K562 (cell line): ENCODE results near the gene RPS27. TPM values are rescaled to one million over a fixed set of nuclear protein-coding genes. Genes with fewer than 3 reads are reported as not detected.
A peak's percentile ranks its signal among the peaks of the same experiment; 100 is the strongest.

Experiments used
- ATAC-seq: fragments of 200-7000 bp; cut with Tn5 transposase; 3 replicates; pipeline ENCODE4 v1.9.1; 2020; ENCODE audit warnings: moderate library complexity
- BruUV-seq: library from RNA; stranded (reverse); fragments of 400-500 nt; replicated peaks from 2 replicates; lab custom pipeline; 2021; lab: Mats Ljungman, UMichigan
- CTCF ChIA-PET: fragments of 300-600 bp; formaldehyde crosslinking; extraction: SDS; loops from one replicate; lab custom pipeline; 2021; ENCODE audit warnings: low intra/inter-chr PET ratio; lab: Yijun Ruan, JAX
- POLR2A ChIA-PET: fragments of 300-600, 350-650 bp; sonication (Branson Sonifier 250); formaldehyde crosslinking; extraction: SDS; loops from one replicate; lab custom pipeline; 2021; ENCODE audit warnings: antibody characterized with exemption, inconsistent platforms; lab: Yijun Ruan, JAX
- DNase-seq, 4 experiments: peaks; one replicate each; pipeline versions ENCODE4 v3.0.0 to v3.0.0-alpha.2; 2011 to 2018; ENCODE audit warnings: low spot score in 3 of 4, mixed read lengths in 3 of 4; ENCODE audit errors: extremely low read depth in 1 of 4
- FAIRE-seq: peaks from 2 replicates; lab custom pipeline; 2011; peaks lifted over from hg19 to GRCh38; lab: Jason Lieb, UNC
- H2AFZ ChIP-seq: 2 replicates; pipeline ENCODE4 v1.6.0; 2011; ENCODE audit warnings: low read depth, low read length, control low read depth, inconsistent platforms
- H3K27ac ChIP-seq: fragments of 200-600 bp; 3 replicates; pipeline ENCODE4 v1.8.0; 2011; ENCODE audit warnings: low read depth, mild to moderate bottlenecking, control low read depth, inconsistent platforms, low read length, moderate library complexity, mixed read lengths; ENCODE audit errors: extremely low read depth
- H3K27me3 ChIP-seq, 2 experiments: fragments of 300-600 bp in 1 of 2; 2 replicates in 1 of 2; 3 replicates in 1 of 2; pipeline versions ENCODE4 v1.6.0 to v1.8.0; 2011; ENCODE audit warnings: inconsistent platforms in 2 of 2, low read length in 2 of 2, mild to moderate bottlenecking in 1 of 2, mixed read lengths in 1 of 2, moderate library complexity in 1 of 2; ENCODE audit not compliant: control insufficient read depth in 2 of 2, insufficient read depth in 2 of 2
- H3K36me3 ChIP-seq: fragments of 300-600 bp; 3 replicates; pipeline ENCODE4 v1.8.0; 2011; ENCODE audit warnings: mild to moderate bottlenecking, low read length, inconsistent platforms; ENCODE audit not compliant: control insufficient read depth, insufficient read depth
- H3K4me1 ChIP-seq, 2 experiments: fragments of 200-600 bp in 1 of 2; replicated peaks in 1 of 2; 2 replicates in 1 of 2; 3 replicates in 1 of 2; pipeline versions ENCODE4 v1.5.1 to v1.8.0; 2011; ENCODE audit warnings: inconsistent platforms in 2 of 2, low read length in 2 of 2, mild to moderate bottlenecking in 1 of 2, mixed read lengths in 1 of 2, moderate library complexity in 1 of 2; ENCODE audit not compliant: control insufficient read depth in 2 of 2, insufficient read depth in 2 of 2
- H3K4me2 ChIP-seq: 2 replicates; pipeline ENCODE4 v1.6.1; 2011; ENCODE audit warnings: low read length, control low read depth, inconsistent platforms, mixed read lengths; ENCODE audit not compliant: insufficient read depth
- H3K4me3 ChIP-seq: fragments of 200-600 bp; sonication (generic), shearing (Covaris generic); 2 replicates; pipeline ENCODE4 v1.5.1; 2016; ENCODE audit warnings: control low read depth, inconsistent platforms
- H3K79me2 ChIP-seq: fragments of 200-600 bp; 3 replicates; pipeline ENCODE4 v1.8.0; 2011; ENCODE audit warnings: low read length, inconsistent platforms; ENCODE audit not compliant: control insufficient read depth, insufficient read depth
- H3K9ac ChIP-seq, 2 experiments: 2 replicates each; pipeline versions ENCODE4 v1.6.0 to v1.6.1; 2011; ENCODE audit warnings: low read depth in 2 of 2, low read length in 2 of 2, control low read depth in 1 of 2, inconsistent platforms in 1 of 2, mild to moderate bottlenecking in 1 of 2, mixed read lengths in 1 of 2; ENCODE audit not compliant: insufficient read depth in 1 of 2
- H3K9me1 ChIP-seq: one replicate; pipeline ENCODE4 v1.6.0; 2011; ENCODE audit warnings: inconsistent platforms, mild to moderate bottlenecking, low read length, moderate library complexity; ENCODE audit not compliant: control insufficient read depth, insufficient read depth
- H3K9me3 ChIP-seq: replicated peaks from 2 replicates; pipeline ENCODE4 v1.5.1; 2011; ENCODE audit warnings: low read depth, low read length, inconsistent platforms; ENCODE audit not compliant: control insufficient read depth, insufficient read depth
- H4K20me1 ChIP-seq: replicated peaks from 2 replicates; pipeline ENCODE4 v1.6.1; 2011; ENCODE audit warnings: low read length, inconsistent platforms, mixed read lengths; ENCODE audit not compliant: control insufficient read depth, insufficient read depth
- EHMT2 ChIP-seq: fragments of 450-650 bp; IDR thresholded peaks from 2 replicates; pipeline ENCODE4 v1.6.1; 2018; ENCODE audit warnings: antibody characterized with exemption
- HDAC1 ChIP-seq, 2 experiments: fragments of 450-650 bp; IDR thresholded peaks; 2 replicates each; pipeline ENCODE4 v1.6.1; 2016 to 2017; ENCODE audit warnings: inconsistent platforms in 1 of 2, mild to moderate bottlenecking in 1 of 2, moderate library complexity in 1 of 2
- KAT7 ChIP-seq: sonication (generic); formaldehyde crosslinking; IDR thresholded peaks from 2 replicates; pipeline ENCODE4 v1.8.0; 2022; ENCODE audit warnings: missing genetic modification reagents, mild to moderate bottlenecking, borderline replicate concordance
- RBM15 ChIP-seq: fragments of 200-400 bp; formaldehyde crosslinking; IDR thresholded peaks from 2 replicates; pipeline ENCODE4 v1.6.1; 2018; ENCODE audit warnings: mild to moderate bottlenecking, low read length, moderate library complexity; ENCODE audit not compliant: insufficient read depth
- SRSF9 ChIP-seq: fragments of 200-400 bp; formaldehyde crosslinking; IDR thresholded peaks from 2 replicates; pipeline ENCODE4 v1.6.1; 2017; ENCODE audit warnings: low read depth, low read length, borderline replicate concordance
- STAG1 ChIP-seq: sonication (generic); formaldehyde crosslinking; IDR thresholded peaks from 2 replicates; pipeline ENCODE4 v1.5.0; 2020; ENCODE audit warnings: missing genetic modification reagents, borderline replicate concordance
- WGBS: fragments of 100-300 bp; shearing (Covaris generic); methylation state at CpG from one replicate; pipeline ENCODE4 v1.1.6; 2016; ENCODE audit warnings: low coverage, mixed read lengths; ENCODE audit not compliant: insufficient coverage; ENCODE audit errors: missing lambda C conversion rate; 5-methylcytosine and 5-hydroxymethylcytosine counted together
- in situ Hi-C: fragments of 300-500 bp; cut with MboI; formaldehyde crosslinking; loops from 4 replicates; pipeline ENCODE4 v1.15.0; 2018; ENCODE audit warnings: inconsistent platforms, mixed read lengths
- intact Hi-C: fragments of 100-400 bp; cut with micrococcal nuclease; formaldehyde crosslinking; loops from 2 replicates; pipeline ENCODE4 v1.14.2; 2022
- polyA plus RNA-seq, 8 experiments: library from polyadenylated mRNA; depleted of rRNA in 4 of 8; stranded (reverse) in 5 of 8; unstranded in 3 of 8; fragments of >200 nt; fragmentation: Nextera tagmentation in 2 of 8; fragmentation: Illumina TruSeq in 1 of 8; extraction: Ambion mirVana in 2 of 8; extraction: Trizol in 1 of 8; gene quantifications; 2 replicates each; pipeline versions ENCODE4 v1.2.1 to v1.2.3, GENCODE V29; 2011 to 2014; ENCODE audit warnings: inconsistent platforms in 1 of 8, missing spikeins in 1 of 8
- total RNA-seq, 7 experiments: library from RNA; depleted of rRNA in 6 of 7; stranded (reverse); fragments of >200 nt in 6 of 7; fragmentation: Illumina TruSeq in 2 of 7; extraction: Trizol in 2 of 7; gene quantifications; 2 replicates each; pipeline versions ENCODE4 v1.2.1 to v1.2.3, GENCODE V29; 2011 to 2021; ENCODE audit warnings: low replicate concordance in 1 of 7
- TF ChIP-seq, protein P1 (sequence below): sonication (generic); formaldehyde crosslinking; IDR thresholded peaks from 2 replicates; pipeline ENCODE4 v1.8.1; 2023; ENCODE audit warnings: mild to moderate bottlenecking, missing genetic modification reagents
- TF ChIP-seq, protein P2 (sequence below): fragments of 450-650 bp; conservative IDR thresholded peaks from 2 replicates; pipeline ENCODE4 v1.6.1; 2016; ENCODE audit warnings: missing genetic modification characterization, low read depth, mild to moderate bottlenecking, missing compliant biosample characterization, moderate library complexity
- TF ChIP-seq, protein P3 (sequence below): sonication (generic); formaldehyde crosslinking; IDR thresholded peaks from 2 replicates; pipeline ENCODE4 v1.9.0; 2022; ENCODE audit warnings: mild to moderate bottlenecking, missing genetic modification reagents
- TF ChIP-seq, protein P4 (sequence below): fragments of 450-650 bp; IDR thresholded peaks from 2 replicates; pipeline ENCODE4 v1.7.1; 2018; ENCODE audit warnings: mild to moderate bottlenecking, low read depth; ENCODE audit not compliant: partially characterized antibody

Gene RPS27
- total and polyA plus RNA-seq, 9 of the 15 experiments (the other 6 are each of a cell fraction or from before 2014, with no cell fraction given), result 2,091 to 9,377 (median 6,706) TPM

DNA sequence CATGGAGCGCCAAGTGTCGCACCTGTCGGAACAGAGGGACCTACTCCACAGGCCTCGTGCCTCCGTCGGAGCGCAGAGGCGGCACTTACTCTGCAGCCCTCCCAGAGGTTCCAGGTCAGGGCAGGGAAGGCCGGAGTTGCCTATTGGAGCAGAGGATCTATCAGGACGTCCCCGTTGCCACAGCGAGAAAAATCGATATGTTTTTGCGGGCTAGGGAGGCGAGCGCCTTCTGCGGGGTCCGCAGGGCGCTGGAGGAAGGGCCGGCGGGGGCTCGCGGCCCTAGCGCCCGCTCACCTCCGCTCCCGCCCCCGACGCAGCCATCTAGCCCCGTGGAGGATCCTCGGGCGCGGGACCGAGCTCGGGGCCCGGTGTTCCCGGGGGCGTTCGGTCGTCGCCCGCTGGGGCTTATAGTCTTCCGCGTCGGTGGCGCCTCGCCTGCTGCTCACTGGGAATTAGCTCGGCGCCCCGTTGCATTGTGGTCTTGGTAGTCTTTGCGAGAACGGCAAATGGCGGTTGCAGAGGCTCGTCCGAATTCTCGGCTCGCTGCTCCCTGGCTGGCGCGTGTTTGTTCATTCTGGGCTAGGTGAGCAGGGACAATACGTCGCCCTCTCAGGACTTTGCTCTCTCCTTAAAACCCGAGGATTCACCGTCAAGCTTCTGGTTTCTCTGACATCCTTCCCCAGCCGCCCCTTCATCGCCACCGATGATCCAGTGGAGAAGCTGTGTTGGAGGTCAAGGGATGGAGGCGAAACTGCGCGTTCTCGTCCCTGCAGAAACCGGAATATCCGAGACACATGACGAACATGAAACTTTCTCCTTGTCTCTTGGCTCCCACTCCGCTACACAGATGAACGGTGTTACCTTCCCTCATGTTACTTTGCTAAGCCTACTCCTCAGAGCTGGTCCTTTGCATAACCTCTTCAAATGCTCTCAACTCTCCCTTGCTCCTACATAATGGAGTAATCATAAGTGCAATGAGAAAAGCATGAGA lies 13.0 kb upstream of the RPS27 start, which contains the start of gene JTB:
Gene JTB (minus strand): TSS at position 425 of the 991 bp plus-strand sequence. CDS start 422 bp downstream, at position 3.
- intact Hi-C loops, result loop anchor here (2.0 kb wide), 1 partner anchor 55 kb away; the partner anchor contains the start of gene GATAD2B
- Histone ChIP-seq H2AFZ (peak within 1 kb of the TSS; percentile 89), H3K79me2 (peaks cover 42% of the 10 kb centered on the region), H3K4me1 (peaks cover 13 to 17% of the 10 kb centered on the region in 2 experiments; a peak in 4 of 5 replicates), H4K20me1 (no peaks in the 10 kb centered on the region), H3K9ac (peak within 1 kb of the TSS; percentile 98 to 100), H3K9me1 (no peaks in the 10 kb centered on the region), H3K27ac (peak within 1 kb of the TSS; percentile 91), H3K36me3 (peaks cover 45% of the 10 kb centered on the region), H3K4me2 (peak within 1 kb of the TSS; percentile 99), H3K4me3 (peak within 1 kb of the TSS; percentile 84), H3K9me3 (no peaks in the 10 kb centered on the region), H3K27me3 (no peaks in the 10 kb centered on the region)
- TSS peak; percentile 91 for BruUV-seq
- DNase-seq, result peak; percentile 83 to 93 (median 84)
- peak; percentile 90 for ATAC-seq
- CTCF ChIA-PET, result no interaction called here
- POLR2A ChIA-PET, result interaction anchor here (0.6 to 7.1 kb wide), 22 partner anchors 9 to 375 kb away, joined by 3 to 104 read pairs (median 4); partner anchors contain the start of genes CREB3L4, CRTC2, DENND4B and RAB13
- WGBS, result under 1% methylated on average over 62 of the region's 75 CpGs
- in situ Hi-C loops, result no loop called here
- peak; percentile 70 for FAIRE-seq
- no peak; a peak in 1 of 4 replicates for TF ChIP-seq HDAC1 (IDR thresholded peaks at IDR 0.05)
- TF ChIP-seq EHMT2, result no peak
- TF ChIP-seq, protein P1, sequence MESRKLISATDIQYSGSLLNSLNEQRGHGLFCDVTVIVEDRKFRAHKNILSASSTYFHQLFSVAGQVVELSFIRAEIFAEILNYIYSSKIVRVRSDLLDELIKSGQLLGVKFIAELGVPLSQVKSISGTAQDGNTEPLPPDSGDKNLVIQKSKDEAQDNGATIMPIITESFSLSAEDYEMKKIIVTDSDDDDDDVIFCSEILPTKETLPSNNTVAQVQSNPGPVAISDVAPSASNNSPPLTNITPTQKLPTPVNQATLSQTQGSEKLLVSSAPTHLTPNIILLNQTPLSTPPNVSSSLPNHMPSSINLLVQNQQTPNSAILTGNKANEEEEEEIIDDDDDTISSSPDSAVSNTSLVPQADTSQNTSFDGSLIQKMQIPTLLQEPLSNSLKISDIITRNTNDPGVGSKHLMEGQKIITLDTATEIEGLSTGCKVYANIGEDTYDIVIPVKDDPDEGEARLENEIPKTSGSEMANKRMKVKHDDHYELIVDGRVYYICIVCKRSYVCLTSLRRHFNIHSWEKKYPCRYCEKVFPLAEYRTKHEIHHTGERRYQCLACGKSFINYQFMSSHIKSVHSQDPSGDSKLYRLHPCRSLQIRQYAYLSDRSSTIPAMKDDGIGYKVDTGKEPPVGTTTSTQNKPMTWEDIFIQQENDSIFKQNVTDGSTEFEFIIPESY, result no peak
- TF ChIP-seq RBM15, result no peak
- TF ChIP-seq, protein P2, sequence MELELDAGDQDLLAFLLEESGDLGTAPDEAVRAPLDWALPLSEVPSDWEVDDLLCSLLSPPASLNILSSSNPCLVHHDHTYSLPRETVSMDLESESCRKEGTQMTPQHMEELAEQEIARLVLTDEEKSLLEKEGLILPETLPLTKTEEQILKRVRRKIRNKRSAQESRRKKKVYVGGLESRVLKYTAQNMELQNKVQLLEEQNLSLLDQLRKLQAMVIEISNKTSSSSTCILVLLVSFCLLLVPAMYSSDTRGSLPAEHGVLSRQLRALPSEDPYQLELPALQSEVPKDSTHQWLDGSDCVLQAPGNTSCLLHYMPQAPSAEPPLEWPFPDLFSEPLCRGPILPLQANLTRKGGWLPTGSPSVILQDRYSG, result no peak
- no peak for TF ChIP-seq KAT7 (CRISPR knock-in tag)
- TF ChIP-seq, protein P3, sequence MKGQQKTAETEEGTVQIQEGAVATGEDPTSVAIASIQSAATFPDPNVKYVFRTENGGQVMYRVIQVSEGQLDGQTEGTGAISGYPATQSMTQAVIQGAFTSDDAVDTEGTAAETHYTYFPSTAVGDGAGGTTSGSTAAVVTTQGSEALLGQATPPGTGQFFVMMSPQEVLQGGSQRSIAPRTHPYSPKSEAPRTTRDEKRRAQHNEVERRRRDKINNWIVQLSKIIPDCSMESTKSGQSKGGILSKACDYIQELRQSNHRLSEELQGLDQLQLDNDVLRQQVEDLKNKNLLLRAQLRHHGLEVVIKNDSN (CRISPR knock-in tag), result no peak; the same call in 1 of the 2 replicates
- TF ChIP-seq, protein P4, sequence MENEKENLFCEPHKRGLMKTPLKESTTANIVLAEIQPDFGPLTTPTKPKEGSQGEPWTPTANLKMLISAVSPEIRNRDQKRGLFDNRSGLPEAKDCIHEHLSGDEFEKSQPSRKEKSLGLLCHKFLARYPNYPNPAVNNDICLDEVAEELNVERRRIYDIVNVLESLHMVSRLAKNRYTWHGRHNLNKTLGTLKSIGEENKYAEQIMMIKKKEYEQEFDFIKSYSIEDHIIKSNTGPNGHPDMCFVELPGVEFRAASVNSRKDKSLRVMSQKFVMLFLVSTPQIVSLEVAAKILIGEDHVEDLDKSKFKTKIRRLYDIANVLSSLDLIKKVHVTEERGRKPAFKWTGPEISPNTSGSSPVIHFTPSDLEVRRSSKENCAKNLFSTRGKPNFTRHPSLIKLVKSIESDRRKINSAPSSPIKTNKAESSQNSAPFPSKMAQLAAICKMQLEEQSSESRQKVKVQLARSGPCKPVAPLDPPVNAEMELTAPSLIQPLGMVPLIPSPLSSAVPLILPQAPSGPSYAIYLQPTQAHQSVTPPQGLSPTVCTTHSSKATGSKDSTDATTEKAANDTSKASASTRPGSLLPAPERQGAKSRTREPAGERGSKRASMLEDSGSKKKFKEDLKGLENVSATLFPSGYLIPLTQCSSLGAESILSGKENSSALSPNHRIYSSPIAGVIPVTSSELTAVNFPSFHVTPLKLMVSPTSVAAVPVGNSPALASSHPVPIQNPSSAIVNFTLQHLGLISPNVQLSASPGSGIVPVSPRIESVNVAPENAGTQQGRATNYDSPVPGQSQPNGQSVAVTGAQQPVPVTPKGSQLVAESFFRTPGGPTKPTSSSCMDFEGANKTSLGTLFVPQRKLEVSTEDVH, result no peak
- TF ChIP-seq SRSF9, result no peak
- no peak for TF ChIP-seq STAG1 (CRISPR knock-in tag)
